Measurements from ENCODE around the gene XYLB.
A peak's percentile ranks its signal among the peaks of the same experiment; 100 is the strongest.
"Not testable (repeated sequence)": the region's sequence is repeated elsewhere in the genome, so short reads cannot be mapped to it uniquely, and the experiment has no call there.

The XYLB gene

GRCh38 chr3:38346587-38347410 lies at the start of gene XYLB:
XYLB (plus strand) TSS chr3:38346785; CDS start chr3:38346869, 84 bp downstream.
- DNase-seq = peak; percentile 84

- not testable (repeated sequence) for DNase-seq
These were observed 49.5 kb upstream of the XYLB start for GRCh38 chr3:38297053-38297452.

GRCh38 chr3:38297537-38297936 lies 49.0 kb upstream of the XYLB start:
- no peak for DNase-seq

- peak; percentile 6 for DNase-seq
These were observed 48.5 kb upstream of the XYLB start for GRCh38 chr3:38297947-38298711.

GRCh38 chr3:38306941-38307340 lies 39.6 kb upstream of the XYLB start:
- DNase-seq = no peak

GRCh38 chr3:38307599-38307998 lies 39.0 kb upstream of the XYLB start:
- no peak for DNase-seq

- DNase-seq = no peak
These were observed 38.1 kb upstream of the XYLB start for GRCh38 chr3:38308456-38308855.

- no peak for DNase-seq
These were observed 35.1 kb upstream of the XYLB start for GRCh38 chr3:38311476-38311875.

- no peak for DNase-seq
These were observed 34.6 kb upstream of the XYLB start for GRCh38 chr3:38311941-38312340.

- no peak for DNase-seq
These were observed 34.2 kb upstream of the XYLB start for GRCh38 chr3:38312356-38312755.

GRCh38 chr3:38313263-38313662 lies 33.3 kb upstream of the XYLB start:
- no peak for DNase-seq

GRCh38 chr3:38313695-38314094 lies 32.9 kb upstream of the XYLB start:
- DNase-seq = no peak

- DNase-seq = no peak
These were observed 32.3 kb upstream of the XYLB start for GRCh38 chr3:38314112-38314763.

- DNase-seq = no peak
These were observed 31.7 kb upstream of the XYLB start for GRCh38 chr3:38314764-38315487.

- no peak for DNase-seq
These were observed 30.9 kb upstream of the XYLB start for GRCh38 chr3:38315488-38316230.

GRCh38 chr3:38316356-38317191 lies 30.0 kb upstream of the XYLB start:
- DNase-seq = no peak

GRCh38 chr3:38317192-38317759 lies 29.3 kb upstream of the XYLB start:
- peak; percentile 4 for DNase-seq

GRCh38 chr3:38318766-38319671 lies 27.6 kb upstream of the XYLB start:
- no peak for DNase-seq

GRCh38 chr3:38320638-38321037 lies 25.9 kb upstream of the XYLB start:
- not testable (repeated sequence) for DNase-seq

GRCh38 chr3:38323060-38323459 lies 23.5 kb upstream of the XYLB start:
- DNase-seq = no peak

Data from NCI-H69 (cell line).